ENCODE results near the gene ZNF625.

- TF ChIP-seq CTCF (IDR thresholded peaks at IDR 0.05) = no peak
- TF ChIP-seq EP300 (IDR thresholded peaks at IDR 0.05; ENCODE audit: borderline replicate concordance in 1 of 2, low read depth in 1 of 2, low read length in 1 of 2) = no peak
- no peak for TF ChIP-seq TEAD4 (IDR thresholded peaks at IDR 0.05; ENCODE audit: borderline replicate concordance, insufficient read depth)
Measured at GRCh38 chr19:12194827-12195731, 38.5 kb upstream of the ZNF625 start.

All from SK-N-SH (cell line).